Gastroesophageal sphincter (tissue), 3 donors: ENCODE results near the gene EGF.

Source experiments
- CTCF ChIP-seq, 4 experiments: fragments of 200-600 bp in 2 of 4; fragments of 450-650 bp in 2 of 4; sonication (generic) in 1 of 4; IDR thresholded peaks; one replicate each; pipeline ENCODE4 v1.5.1; 2017 to 2019; ENCODE audit warnings: antibody characterized with exemption in 4 of 4, mild to moderate bottlenecking in 2 of 4, moderate library complexity in 2 of 4
- POLR2A ChIP-seq, 2 donors: fragments of 450-650 bp; IDR thresholded peaks; one replicate each; pipeline ENCODE4 v1.6.1; 2017; ENCODE audit warnings: antibody characterized with exemption in 2 of 2, mild to moderate bottlenecking in 2 of 2, moderate library complexity in 1 of 2

DNA sequence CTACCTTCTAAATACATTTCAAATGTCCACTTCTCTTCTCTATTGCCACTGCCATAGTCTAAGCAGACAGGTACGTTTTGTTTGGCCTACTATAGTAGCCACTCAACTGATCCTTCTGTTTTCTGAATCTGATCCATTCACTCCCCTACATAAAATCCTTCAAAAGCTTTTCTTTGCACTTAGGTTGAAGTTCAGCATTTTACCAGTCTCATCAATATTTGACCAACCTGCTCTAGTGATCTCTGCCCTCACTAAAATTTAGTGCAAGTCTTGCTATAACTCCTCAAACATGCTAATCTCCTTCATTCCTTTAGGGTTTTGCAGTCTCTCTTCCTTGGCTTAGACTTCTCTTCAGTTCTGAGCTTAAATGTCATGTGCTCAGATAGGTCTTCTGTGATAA lies 33.4 kb downstream of the EGF start:
- TF ChIP-seq CTCF (IDR thresholded peaks at IDR 0.05): no peak
- TF ChIP-seq POLR2A (IDR thresholded peaks at IDR 0.05): no peak
